CD4-positive, alpha-beta T cell treated with Interleukin-6 for 4 hours (primary cell): Measurements from ENCODE around the gene MYO3B.
"Not testable (repeated sequence)": the region's sequence is repeated elsewhere in the genome, so short reads cannot be mapped to it uniquely, and the experiment has no call there.

Experiments
- DNase-seq: peaks from one replicate; pipeline ENCODE4 v3.0.0-alpha.2; 2020; ENCODE audit warnings: mixed read lengths

The MYO3B gene

DNA sequence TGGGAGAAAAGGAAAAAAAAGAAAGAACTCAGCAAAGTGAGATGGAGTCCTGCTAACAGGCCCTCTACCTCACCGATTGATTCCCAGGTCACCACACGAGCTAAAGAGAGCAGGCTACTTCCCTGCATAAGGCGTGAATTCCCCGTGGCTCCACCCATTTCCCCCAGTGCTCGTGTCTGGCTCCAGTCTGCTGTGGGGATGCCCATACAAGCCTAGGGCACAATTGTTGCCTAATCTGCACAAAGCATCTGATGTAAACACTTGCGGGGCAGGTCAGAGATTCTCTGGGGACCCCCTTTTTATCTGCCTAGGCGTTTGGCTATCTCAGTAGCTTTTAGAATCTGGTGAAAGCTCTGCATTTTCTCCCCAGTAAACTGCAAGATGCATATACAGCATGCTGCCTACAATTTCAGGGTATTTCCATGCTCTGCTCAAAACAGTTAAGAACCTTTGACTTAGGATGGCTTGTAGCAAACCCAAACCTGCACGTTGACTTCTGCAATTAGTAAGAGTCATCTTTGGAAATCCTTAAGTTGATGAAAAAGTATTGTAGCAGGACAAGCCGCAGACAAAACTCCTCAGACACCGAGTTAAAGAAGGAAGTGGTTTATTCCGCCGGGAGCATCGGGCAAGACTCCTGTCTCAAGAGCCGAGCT is 34.8 kb downstream of the MYO3B start:
- DNase-seq, result no peak

DNA sequence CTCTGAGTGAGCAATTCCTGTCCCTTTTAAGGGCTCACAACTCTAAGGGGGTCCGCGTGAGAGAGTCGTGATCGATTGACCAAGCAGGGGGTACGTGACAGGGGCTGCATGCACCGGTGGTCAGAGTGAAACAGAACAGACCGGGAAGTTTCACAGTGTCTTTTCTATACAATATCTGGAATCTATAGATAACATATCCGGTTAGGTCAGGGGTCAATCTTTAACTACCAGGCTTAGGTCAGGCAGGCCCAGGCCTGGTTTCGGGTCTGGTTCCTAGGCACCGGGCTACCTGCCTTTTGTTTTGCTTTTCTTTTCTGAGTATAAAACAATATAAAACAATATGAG is 35.3 kb downstream of the MYO3B start:
- not testable (repeated sequence) for DNase-seq

DNA sequence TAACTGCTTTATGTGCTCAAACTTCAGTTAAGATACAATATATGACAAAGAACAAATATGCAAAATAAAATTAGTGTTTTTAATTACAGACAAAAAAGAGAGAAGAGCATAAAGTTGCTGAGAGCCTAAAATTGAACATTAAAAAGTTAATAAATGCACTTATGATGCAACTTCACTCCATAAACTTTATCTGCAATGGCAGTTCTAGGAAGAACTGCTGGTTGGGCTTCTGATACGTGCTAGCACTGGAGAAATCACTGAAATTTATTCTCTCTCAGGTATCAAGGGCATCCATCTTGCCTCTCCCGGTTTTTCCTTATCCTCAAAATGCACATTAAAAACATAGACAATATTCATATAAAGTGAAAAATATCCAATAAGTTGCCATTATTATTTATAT is 35.7 kb downstream of the MYO3B start:
- DNase-seq, result no peak

DNA sequence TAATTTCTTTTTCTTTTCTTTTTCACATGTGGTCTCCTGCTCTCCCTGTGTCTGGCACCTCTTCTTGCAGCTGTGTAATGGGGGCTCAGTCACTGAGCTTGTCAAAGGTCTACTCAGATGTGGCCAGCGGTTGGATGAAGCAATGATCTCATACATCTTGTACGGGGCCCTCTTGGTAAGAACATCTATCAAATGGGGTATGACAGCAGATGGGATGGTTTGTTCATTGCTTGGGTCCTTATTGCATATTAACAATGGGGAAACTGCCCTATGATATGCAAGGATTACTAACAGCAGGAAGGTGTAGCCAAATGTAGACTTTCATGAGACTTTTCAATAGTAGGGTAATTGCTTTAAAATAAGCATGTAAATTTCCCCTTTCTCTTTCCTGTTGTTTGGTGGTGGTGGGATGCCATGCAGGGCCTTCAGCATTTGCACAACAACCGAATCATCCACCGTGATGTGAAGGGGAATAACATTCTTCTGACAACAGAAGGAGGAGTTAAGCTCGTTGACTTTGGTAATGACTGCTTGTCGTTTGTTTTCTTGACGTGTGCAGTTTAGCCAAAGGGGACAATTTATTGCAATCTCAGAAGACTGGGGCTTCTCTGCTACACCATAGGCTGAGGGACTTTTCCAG is 36.5 kb downstream of the MYO3B start:
- DNase-seq, result no peak

DNA sequence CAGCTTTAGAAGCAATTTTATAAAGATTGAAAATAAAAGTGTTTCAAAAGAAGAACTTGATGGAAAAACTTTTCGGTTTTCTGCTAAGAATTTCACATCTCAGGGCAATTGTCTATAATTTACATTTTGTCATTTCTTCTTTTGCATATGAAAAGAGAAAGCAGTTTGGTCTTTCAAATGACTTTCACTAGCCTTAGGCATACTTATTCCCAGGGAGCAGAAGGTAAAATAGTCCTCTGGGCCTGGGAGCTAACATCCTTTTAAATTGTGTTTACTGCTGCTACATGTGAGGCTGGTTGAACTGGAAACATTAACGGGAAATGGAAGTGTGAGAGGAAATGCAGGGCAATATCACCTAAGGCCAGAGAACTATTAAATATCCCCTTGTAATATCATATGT is 37.1 kb downstream of the MYO3B start:
- DNase-seq, result no peak

DNA sequence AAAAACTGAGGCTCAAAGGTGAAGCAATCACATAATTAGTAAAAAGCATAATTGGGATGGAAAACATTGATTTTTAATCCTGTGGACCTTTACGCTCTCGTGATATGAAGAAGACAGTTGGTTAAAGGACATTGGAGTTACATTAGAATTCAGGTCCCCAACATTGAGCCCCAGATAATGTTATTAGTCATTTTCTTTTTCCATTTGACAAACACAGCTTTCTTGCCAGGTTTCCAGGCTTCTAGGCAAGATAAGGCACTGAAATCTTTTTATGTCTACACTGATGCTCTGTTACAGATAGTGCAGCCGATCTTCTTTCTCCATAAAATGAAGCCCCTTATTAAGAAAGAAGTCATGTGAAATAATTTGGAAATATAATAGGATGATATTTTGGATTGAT is 38.5 kb downstream of the MYO3B start:
- DNase-seq, result no peak

GRCh38 chr2:170216981-170217380 is 39.0 kb downstream of the MYO3B start:
- DNase-seq, result no peak

- no peak for DNase-seq
Measured at GRCh38 chr2:170217778-170218251, 39.9 kb downstream of the MYO3B start.

DNA sequence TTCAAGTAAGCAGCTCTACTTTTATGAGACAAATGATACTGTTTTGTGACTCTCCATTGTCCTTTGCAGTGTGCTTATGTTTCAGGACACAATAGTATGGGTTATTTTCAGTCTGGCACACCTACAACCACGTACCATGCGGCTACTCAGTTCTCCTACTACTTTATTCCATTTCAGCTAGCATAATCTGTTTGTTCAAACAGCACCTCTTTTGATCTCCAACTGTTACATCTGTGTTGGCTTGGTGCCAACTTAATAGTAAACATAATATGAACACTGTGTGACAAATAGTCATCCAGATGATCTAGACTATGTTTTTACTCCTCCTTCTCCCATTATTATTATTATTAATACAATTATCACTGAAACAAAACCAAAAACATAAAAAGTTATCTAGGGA is 40.5 kb downstream of the MYO3B start:
- DNase-seq, result no peak

DNA sequence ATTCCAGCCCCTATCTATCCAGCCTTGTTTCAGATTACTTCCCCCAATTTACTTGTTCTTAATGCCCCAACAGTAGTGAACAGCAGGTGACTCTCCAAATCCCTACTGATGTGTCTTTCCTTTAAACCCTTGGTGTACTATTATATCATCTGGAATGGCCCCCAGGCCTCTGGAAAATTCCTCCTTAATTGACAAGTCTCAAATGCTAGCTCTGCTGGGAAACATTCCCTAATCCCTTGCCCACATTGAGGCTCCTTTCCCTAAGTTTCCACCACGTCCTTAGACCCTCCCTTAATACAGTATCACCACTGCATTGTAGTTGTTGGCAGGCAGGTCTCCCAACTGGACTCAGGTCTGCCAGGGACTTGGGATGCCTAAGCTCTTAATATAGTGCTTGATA is 41.0 kb downstream of the MYO3B start:
- no peak for DNase-seq

DNA sequence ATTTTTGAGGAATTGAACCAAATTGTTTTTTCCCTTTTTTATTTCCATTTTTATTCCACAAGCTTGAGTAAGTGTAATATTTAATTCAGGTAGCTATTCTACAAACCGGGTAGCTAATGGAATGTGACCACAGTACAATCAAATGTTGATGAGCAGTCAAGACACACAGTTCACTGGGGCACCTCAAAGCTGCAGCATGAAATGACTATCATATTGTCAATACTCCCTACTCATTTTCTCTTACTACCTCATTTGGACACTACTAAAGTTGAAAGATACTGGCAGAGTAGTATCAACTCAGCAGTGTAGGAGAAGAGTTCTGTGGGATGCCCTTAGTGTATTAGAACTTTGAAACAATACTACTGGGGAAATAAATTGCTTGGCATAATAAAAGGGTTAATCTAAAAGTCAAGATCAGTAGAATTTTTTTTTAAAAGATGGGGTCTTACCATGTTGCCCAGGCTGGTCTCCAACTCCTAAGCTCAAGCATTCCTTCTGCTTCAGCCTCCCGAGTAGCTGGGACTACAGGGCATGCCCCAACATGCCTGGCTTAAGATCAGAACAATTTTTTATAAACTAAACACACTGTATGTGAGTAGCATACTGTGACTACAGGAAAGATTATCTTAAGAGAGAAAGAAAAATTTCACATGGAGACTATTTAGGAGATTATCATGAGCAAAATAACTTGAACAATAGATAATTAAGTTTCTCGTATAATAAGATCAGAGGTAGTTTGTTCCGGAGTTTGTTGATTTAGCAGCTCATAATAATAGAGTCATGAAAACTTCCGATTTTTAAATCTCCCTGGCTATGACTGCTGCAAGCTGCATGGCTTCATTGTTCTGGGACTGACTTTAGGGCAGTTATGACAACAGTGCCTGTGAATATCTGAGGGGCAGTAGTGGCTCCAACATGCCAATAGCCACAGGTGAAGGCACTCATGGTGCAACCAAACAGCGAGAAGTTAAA is 43.7 kb downstream of the MYO3B start:
- DNase-seq, result no peak

DNA sequence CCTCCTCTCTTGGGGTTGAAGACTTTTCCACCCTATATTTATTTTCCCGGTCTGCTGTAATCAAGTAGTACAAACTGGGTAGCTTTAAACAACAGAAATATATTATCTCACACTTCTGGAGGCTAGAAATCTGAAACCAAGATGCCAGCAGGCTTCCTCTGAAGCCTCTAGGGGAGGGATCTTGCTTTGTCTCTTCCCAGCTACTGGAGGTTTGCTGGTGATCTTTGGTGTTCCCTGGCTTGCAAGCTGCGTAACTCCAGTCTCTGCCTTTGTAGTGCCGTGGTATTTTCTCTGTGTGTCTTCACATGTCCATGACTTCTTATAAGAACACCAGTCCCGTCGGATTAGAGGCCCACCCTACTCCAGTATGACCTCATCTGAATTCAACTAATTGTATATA is 44.4 kb downstream of the MYO3B start:
- DNase-seq, result no peak

- DNase-seq, result no peak
Measured at GRCh38 chr2:170222842-170223241, 44.9 kb downstream of the MYO3B start.

- no peak for DNase-seq
Measured at GRCh38 chr2:170224692-170225294, 46.8 kb downstream of the MYO3B start.

DNA sequence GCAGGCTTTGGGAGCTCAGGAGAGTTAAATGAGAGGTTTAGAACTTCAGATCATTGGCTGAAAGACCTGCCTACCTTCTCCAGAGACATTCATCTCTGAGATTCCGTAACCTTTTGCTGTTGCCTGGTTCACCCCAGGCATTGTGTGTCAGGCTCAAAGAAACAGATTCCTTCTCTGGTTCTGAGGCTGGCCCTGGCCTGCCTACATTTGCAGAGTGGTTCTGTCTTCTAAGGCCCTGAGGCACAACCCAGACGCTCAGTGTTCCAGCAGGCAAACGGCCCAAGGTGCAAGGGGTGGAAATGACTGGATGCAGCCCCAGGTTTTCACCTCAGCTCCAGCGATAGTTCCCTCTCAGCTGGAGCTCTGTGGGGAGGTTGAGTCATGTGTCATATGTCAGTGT is 48.3 kb downstream of the MYO3B start:
- no peak for DNase-seq

- DNase-seq, result no peak
Measured at GRCh38 chr2:170227507-170227947, 49.6 kb downstream of the MYO3B start.

- no peak for DNase-seq
Measured at GRCh38 chr2:170227951-170228350, 50.0 kb downstream of the MYO3B start.

DNA sequence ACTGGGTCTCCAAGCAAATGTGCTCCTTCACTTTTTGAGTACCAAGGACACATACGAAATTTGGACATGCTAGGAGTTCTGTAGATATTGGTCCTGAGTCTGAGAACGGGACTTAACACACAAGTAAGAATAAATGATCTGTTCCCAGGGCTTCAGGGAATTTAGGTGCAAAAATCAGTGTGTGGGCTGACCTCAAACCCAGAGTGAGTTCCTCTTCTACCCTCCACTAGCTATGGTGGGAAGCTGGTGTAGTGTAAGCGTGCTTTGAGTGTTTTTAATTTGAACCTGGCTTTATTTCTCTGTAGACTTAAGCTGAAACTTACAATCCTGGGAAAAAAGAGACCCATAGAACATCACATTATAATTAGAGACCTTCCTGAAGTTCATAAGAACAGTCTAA is 50.5 kb downstream of the MYO3B start:
- no peak for DNase-seq

GRCh38 chr2:170229125-170229524 is 51.2 kb downstream of the MYO3B start:
- DNase-seq, result no peak

GRCh38 chr2:170229744-170230143 is 51.8 kb downstream of the MYO3B start:
- DNase-seq, result no peak

DNA sequence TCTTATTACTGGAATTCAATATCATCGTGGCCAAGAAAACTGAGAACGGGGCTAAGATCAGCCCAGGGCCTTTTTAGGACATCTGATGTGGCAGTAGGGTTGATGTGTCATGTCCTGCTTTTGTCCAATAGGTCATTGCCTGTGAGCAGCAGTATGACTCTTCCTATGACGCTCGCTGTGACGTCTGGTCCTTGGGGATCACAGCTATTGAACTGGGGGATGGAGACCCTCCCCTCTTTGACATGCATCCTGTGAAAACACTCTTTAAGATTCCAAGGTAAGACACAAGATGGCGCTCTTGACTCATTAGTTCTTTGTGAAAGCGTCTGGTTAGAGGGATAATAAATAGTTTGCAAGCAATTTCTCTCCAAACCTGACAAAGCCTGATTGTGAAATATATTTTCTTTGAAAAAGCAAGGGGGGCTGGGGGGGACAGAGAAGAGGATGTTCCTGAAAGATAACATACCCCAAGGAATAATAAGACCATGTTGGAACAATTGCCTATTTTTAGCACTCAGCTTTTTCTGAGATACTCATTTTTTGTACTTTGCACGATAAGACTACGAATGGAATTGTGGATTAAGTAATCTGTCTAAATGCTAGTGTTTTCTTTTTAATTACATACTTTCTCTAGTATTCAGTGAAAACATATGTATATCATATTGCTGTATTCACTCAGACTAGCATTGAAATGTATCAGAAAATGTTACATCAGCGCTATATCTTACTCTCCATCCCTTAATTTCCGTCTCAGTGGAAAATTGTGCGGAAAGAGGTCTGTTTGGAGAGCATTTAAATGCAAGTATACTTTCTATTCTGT is 58.1 kb downstream of the MYO3B start:
- DNase-seq, result no peak

DNA sequence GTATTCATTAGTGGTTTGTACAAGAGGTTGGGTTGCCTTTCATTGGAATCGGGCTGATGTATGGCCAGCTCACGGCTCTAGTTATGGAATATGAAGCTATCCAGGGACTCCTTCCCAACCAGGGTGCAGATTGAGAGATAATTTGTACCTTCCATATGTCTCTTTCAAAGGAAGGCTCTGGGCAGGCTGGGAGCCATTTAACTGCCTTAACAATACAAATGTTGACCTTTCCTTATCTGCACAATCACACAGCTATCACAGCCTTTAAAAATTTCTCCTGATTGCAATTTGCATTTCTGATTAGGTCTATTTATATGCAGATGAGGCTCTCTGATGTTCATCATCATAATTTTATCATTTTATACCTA is 58.7 kb downstream of the MYO3B start:
- no peak for DNase-seq
